GM18498 (cell line): ENCODE data around the gene MLANA.

Source experiments
- ATAC-seq: cut with Tn5 transposase; IDR thresholded peaks from one replicate; pipeline ENCODE4 v1.9.1; 2021; ENCODE audit warnings: mild to moderate bottlenecking, moderate library complexity; ENCODE audit not compliant: unreplicated experiment

Gene MLANA

DNA sequence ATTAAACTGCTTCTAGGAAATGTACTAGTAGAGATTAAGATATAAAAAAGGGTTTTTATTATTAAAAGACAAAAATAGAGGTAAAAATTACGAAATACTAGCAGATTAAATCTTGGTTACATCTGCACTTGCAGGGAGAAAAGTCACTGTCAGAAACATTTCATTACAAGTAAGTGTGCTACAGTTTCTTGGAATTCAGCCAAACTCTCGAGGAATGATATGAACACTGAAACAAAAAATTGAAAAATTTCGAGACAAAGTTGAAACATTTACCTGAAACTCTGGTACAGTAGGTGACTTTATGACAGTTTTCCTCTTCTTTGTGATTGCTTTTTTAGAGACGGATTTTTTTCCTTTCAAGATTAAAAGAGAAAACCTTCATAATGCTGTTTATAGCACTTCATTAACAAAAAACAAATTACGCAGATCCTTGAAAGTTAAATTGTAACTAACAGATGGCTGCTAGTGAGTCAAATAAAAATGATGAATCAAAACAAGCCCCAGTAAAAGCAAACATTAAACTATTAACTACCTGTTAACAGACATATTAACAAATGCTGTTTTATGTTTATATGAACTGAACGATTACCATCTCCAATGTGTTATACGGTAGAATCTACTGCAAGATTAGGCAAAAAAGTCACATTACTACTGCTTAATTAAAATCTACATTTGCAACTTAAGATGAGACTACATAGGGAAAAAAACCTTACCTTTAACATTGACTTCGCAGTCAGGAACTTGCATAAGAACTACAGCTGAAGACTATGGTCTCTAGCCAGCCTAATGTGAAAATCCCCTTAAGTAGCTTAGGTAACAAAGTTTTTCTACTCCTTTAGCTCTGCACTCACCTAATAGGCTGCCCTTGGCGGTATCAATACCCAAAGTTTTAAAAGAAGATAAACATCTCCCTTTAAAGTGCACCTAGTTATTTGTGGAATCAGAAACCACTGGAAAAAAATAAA is 63.3 kb downstream of the MLANA start:
- ATAC-seq, result no peak

DNA sequence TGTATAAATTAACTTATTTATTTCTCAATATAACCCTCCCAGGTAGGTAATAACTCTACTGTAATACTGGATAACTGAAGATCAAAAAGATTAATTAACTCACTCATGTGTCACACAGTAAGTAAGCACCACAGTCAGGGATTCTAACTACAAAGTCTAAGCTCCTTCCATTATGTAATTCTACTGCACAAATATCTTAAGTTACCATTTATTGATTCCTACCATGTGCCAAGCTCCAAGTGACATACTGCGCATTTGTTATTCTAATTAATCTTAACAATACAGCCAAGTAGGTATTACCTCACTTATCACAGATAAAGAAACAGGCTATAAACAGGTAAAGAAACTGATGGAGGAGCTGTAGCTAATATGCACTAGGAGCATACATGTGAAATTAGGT is 66.5 kb downstream of the MLANA start:
- no peak for ATAC-seq

DNA sequence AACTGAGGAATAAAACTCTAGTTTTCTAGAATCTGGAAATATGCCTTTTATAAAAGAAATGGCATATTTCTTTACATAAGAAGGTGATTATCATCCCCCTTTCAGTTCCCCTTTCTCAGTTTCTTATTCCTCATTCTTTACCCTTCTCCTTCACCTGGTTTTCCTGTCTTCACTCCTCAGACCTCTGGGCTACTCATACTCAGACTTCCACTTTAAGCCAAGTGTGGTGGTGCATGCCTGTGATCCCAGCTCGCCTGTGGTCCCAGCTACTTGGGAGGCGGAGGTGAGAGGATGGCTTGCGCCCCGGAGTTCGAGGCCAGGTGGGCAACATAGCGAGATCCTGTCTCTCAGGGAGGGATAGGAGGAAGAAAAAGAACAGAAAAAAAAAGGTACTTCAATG is 67.6 kb downstream of the MLANA start:
- ATAC-seq, result no peak
